Measurements from ENCODE around the gene CATSPERD. TPM values are rescaled to one million over a fixed set of nuclear protein-coding genes. Genes with fewer than 3 reads are reported as not detected.
"Not testable (repeated sequence)": the region's sequence is repeated elsewhere in the genome, so short reads cannot be mapped to it uniquely, and the experiment has no call there.

Gene CATSPERD
- polyA plus RNA-seq, 5 donors: 0.81 to 2.3 (median 1.8) TPM; not detected in 1

DNA sequence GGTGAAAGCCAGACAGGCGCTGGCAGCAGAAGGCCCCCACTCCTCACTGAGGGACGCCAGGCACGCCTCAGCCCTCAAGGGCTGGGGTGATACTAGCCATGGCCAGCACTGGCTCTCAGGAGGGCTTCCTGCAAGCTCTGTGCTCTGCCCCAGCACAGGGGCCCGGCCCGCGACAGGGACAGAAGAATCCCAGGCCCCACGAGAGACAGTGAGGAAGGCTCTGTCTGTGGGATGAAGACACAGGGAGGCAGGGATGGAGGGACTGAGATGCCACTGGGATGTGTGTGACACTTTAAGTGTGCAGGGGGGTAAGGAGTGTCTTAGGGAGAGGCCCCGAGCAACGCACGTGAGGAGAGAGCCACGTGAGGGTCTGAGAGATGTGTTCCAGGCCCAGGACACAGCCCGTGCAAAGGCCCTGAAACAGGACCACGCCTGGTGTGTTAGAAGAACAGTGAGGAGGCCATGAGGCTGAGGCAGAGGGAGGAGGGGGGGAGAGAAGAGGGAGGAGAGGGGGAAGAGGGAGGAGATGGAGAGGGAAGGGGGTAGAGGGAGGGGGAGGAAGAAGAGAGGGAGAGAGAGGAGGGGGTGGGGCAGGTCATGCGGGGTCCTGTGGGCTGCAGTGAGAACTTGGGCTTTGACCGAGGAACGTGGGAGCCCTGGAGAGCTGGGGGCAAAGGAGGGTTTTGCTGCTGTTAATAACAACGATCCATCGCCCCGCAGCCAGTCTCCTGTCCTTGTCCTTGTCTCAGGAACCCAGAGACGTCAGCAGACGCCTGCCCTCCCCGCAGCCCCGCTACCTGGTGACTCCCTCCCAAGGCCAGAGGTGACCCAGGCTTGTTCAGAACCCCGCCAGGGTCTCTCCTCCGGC is 23.2 kb upstream of the CATSPERD start:
- no peak for DNase-seq

DNA sequence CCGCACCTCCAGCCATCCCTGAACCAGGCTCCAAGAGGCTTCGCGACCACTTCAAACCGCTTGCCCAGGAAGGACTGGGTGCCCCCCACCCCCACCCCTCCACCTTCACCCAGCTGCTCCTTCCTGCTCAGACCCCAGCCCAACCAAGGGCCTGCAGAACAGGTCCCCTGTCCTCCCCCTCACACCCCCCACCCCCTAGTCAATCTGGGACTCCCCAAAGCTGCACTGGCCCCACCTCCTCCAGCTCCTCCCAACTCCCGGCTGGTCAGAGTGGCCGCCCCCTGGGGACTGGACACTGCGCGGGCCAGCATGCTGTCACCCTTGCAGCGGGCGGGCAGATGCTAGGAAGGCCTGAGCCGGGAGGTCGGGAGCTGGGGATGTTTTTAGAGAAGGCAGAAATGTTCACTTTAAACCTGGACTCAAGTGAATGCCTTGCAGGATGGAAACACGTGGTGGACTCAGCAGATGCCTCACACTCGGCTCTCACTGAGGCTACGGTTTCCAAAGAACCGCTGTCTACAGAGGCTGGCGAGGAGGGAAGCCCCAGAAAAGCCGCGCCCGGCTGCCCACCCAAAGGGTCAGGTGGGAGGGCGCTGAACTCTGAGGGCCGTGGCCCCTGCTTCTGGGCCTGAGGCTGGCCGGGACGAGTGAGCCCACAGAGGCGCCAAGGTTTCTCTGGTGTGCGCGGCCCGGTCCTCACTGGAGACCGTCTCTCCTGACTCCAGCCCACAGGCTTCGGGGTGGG is 22.4 kb upstream of the CATSPERD start:
- no peak for DNase-seq

DNA sequence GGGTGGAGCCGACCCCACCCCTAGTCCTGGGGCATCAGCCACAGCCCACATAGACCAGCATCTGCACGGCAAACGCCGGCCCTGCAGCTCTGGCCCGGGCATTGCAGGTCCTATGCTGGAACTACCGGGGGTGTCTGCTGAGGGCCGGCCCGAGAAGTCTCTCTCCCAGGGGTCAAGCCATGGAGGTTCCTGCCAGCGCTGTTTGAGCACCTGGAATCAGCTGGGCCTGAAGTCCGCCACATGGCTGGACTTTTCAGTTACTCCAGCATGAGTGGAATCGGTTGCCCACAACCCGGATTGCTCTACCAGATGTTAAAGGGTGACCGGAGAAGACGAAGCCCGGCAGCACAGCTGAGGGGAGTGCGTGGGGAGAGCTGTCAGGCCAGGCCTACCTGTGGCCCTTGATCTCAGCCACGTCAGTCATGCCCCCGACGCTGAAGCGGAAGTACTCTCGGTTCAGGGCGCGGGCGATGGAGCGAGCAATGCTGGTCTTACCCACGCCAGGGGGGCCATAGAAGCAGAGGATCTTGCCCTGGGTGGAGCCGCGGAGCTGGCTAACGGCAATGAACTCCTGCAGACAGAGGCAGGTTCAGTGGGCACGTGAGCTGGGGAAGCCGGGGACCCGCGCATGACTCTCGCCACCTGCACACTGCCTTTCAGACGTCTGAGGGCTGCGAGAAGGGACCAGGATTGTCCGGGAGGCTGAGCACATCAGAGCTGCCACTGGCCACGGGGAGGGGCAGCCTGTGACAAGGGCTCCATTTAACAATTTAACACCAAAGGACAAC is 21.6 kb upstream of the CATSPERD start:
- DNase-seq: no peak

DNA sequence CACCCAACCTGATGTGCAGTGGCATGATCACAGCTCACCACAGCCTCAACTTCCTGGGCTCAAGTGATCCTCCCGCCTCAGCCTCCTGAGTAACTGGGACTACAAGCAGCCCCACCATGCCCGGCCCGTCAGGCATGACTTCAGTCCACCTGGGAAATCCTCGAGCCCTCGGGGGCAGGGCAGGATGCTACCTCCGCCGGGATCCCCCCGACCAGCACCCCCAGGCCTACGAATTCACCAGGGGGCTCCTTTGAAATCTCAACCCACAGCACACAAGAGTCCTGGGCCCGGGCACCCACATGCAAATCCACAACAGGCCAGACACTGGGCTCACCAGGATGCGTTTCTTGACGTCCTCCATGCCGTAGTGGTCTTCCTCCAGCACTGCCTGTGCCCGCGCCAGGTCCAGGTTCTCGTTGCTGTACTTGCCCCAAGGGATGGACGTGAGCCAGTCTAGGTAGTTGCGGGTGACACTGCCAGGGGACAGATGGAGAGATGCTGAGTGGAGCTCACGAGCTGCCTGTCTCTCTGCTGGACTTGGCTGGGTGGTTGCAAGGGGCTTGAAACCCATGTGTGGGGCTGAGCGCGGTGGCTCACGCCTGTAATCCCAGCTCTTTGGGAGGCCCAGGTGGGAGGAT is 19.9 kb upstream of the CATSPERD start:
- no peak for DNase-seq

DNA sequence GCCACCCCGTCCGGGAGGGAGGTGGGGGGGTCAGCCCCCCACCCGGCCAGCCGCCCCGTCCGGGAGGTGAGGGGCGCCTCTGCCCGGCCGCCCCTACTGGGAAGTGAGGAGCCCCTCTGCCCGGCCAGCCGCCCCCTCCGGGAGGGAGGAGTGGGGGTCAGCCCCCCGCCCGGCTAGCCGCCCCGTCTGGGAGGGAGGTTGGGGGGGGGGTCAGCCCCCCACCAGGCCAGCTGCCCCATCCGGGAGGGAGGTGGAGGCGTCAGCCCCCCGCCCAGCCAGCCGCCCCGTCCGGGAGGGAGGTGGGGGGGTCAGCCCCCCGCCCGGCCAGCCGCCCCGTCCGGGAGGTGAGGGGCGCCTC is 18.4 kb upstream of the CATSPERD start:
- DNase-seq: not testable (repeated sequence)

DNA sequence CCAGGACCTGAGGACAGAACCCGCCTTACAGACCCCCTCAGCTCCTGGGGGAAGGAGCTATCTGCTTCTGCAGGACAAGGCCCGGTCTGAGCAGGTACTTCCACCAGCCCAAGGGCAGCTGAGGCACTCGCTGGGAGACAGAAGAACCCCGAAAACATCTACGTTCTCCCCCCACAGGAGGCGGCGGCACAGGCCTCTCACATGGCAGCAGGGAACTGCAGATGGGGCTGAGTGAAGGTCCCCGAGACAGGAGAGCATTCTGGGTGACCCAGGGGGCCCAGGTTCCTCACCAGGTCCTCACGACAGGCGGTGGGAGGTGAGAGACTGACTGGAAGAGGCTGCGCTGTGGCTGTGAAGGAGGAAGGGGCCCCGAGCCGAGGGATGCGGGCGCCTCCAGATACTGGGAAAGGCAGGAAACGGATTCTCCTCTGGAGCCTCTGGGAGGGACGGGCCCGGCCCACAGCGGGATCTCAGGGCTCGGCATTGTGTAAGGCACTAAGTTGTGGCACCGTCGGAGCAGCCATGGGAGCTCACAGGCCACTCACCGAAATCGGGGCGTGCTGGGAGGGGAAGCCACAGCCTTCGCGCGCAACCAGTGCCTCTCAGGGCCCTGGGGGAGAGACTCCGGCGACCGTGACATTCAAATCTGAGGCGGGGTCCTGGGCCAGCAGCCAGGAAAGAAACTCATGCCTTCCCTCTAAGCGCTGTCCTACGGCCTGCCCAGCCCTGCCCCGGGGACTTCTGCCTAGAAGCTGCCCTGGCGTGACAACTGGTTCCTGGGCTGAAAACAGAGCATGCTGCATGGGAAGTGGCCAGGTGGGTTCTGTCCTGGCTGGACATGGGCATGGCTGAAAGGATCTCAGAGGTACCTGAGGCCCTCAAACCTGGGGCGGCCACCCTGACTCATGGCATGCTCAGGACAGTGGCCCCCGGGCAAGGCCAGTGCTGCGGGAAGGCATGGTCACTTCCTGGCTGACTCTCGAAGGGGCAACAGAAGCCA is 16.3 kb upstream of the CATSPERD start:
- no peak for DNase-seq

DNA sequence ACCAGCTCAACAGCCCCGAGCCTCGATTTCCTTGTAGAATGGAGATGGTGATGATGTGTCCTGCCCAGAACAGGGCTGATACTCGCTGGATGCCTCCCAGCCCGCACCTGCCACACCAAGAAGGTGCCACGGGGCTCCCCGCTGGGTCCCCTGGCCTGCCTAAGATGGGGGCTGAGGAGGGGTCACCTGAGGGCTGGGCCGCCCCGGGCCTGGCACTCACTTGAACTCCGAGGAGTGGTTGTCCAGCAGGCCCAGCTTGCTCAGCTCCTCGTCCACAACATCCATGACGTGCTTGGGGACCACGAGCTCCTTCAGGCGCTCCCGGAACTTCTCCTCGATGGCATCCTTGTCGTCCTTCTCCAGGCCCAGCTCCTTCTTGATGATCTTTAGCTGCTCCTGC is 14.9 kb upstream of the CATSPERD start:
- no peak for DNase-seq

DNA sequence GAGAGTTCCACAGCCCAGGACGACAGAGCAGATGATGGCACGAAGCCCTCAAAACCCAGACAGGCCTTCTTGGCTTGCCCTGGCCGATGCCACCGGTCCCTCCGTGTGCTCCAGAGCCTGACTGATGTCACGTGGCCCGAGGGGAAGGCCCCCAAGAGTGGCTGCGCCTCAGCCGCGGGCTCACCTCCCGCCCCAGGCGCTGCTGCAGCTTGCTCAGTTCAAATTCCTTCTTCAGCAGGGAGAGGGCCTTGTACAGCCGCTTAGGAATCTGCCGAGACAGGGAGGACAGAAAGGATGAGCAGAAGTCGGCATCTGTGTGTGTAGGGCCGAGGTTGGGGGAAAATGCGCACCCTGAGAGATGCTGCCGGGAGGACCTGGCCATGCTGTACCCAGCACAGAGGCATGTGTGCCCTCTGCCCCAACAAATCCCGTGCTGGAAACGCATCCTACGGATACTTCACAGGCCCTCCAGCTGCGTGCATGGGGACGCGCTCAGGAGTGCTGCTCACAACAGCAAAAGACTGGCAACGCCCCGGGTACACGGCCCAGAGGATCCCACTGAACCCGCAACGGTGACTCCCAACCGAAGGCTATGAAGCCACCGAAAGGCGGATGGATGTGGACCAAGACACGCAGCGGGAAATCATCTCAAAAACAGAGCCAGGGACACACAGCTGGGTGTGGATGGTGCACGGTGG is 13.4 kb upstream of the CATSPERD start:
- no peak for DNase-seq

DNA sequence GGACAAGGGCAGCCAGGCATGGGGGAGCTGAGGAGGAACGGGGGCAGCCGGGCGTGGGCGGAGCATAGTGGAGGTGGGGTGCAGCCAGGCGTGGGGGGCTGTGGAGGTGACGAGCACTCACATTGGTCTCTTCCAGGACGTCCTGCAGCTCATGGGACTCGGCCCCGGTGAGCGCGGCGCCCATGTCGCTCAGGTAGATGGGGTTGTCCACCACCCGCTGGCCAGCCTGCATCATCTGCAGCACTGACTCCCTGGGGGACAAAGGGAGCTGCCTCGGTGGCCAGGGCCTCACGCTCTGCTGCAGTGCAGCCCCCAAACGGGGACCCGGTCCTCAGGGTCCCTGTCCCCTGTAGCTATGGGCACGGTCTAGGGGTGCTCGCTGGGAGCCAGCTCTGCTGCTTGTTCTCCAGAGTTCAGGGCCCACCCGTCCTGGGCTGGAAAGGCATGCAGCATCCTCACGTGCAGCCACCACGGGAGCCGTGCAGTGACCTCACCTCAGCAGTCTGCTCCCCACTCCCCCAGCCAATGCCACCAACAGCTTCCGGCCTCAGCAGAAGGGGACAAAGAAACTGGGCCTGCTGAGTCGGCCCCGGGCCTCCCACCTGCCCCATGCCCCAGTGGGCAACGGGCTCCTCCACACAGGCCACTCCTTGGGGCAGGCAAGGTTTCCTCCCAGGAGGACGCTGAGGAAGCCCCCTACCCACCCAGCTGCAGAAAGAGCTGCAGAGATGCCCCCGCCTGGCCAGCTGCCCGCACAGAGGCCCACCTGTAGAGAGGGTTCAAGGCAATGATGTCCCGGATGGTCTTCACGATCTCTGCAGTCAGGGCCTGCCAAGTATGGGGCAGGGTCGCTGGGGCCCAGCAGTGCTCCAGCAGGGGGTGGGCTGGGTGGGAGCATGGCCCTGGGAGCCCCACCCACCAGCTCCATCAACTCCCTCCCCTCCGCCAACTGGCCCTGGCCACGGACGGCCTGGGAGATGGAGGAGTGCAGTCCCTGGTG is 12.6 kb upstream of the CATSPERD start:
- DNase-seq: no peak

DNA sequence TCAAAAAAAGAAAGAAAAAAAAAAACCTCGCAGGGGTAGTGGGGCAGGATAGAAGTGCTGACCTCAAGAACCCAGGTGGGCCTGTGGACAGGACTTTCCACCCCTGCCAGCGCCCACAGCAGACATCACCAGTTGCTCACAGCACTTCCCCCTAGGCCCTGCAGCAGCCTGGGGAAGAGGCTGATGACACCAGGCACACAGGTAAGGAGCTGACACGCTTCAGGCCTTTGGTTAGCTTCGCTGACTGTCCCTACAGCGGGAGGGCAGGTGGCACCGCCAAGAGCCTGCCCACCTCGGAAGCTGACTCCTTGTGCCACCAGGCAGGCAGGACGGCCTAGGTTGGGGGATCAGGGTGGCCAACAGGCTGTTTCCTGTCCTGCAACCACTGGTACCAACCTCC is 9.4 kb upstream of the CATSPERD start:
- no peak for DNase-seq

DNA sequence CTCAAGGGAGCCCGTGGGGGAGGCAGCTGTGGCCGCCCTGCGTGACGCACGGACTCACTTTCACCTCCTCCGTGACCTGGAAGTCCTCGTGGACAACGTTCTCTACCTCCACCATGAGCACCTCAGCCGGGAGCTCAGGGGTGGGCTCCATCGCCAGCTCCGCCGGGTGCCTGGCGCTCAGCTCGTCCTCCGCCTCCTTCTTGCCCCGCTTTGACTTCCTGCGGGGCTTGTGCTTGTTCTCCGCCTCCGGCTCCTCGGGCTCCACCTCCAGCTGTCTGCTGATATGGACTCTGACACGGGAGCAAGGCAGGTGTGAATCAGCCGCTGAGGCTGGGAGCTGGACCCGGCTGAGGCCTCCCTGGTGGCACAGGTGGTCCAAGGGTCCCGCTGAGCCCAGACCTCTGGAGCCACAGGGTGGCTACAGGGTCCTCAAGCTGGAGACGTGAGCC is 8.7 kb upstream of the CATSPERD start:
- no peak for DNase-seq

DNA sequence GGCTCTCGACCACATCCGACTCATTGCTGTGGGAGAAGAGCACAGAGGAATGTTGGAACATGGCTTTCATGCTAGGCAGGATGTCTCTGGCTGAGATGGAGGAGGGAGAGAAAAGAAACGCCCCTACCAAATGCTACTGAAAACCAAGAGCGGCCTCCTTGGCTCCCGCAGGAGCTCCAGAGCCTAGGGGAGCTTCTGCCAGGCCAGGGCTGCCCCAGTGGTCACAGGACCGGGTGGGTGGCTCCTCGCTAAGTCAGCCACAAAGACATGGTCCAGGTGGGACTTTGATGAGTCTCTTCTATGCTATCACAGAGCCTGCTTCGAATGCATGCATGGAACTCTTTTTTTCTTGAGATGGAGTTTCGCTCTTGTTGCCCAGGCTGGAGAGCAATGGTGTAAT is 7.2 kb upstream of the CATSPERD start:
- no peak for DNase-seq

DNA sequence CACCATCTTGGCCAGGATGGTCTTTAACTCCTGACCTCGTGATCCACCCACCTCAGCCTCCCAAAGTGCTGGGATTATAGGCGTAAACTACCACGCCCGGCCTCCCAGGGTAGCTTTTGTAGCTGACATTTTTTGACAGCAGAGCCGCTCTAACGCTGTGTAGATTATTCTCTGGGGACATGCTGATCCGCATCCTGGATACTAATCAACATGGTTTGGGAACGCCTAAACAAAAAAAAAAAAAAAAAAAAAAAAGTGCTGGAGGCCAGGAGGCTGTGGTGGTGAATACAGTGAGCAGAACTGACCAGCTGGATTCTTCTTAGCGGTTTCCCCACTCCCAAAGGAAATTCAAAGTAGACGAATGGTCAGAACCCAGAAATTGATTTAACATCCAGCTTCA is 5.6 kb upstream of the CATSPERD start:
- no peak for DNase-seq

DNA sequence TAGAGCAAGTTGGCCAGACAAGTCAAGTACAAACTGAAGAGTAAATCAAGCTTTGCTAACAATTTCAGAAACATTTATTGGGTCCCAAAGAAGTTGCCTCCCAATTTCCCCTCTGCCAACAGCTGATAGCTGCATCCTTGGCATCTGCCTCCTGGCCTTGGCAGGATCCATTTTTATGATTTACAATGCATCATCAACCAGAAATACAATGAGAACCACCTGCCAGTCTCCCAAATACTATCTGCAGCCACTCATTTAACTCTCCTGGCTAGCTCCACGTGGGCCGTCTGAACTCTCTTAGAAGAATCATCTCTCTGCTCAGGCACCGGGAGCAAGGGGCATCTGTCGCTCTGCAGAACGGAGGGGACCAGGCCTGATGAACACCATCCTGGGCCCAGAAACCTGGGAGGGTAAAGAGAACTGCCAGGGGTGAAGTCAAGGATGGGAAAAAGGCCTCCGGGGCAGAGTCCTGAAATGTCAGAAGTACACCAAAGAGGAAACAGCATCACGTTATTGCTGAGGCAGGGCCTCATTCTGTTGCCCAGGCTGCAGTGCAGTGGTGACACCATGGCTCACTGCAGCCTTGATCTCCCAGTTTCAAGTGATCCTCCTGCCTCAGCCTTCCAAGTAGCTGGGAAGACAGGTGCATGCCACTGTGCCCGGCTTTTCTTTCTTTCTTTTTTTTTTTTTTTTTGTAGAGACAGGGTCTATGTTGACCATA is 3.1 kb upstream of the CATSPERD start:
- no peak for DNase-seq

DNA sequence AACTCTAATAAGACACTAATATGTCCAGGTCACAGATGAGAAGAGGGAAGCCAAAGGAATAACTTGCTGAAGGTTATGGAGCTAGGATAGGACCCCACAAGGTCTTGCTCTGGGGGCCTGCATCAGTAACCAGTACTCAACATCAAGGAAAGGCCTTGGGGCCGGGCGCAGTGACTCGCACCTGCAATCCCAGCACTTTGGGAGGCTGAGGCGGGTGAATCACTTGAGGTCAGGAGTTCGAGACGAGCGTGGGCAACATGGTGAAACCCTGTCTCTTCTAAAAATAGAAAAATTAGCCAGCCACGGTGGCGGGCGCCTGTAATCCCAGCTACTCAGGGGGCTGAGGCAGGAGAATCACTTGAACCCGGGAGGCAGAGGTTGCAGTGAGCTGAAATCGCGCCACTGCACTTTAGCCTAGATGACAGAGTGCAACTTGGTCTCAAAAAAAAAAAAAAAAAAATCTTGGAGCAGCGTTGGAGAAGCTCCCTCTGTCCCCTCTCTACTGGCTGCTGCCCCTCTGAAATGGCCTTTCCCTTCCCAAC is 2.3 kb upstream of the CATSPERD start:
- DNase-seq: no peak

DNA sequence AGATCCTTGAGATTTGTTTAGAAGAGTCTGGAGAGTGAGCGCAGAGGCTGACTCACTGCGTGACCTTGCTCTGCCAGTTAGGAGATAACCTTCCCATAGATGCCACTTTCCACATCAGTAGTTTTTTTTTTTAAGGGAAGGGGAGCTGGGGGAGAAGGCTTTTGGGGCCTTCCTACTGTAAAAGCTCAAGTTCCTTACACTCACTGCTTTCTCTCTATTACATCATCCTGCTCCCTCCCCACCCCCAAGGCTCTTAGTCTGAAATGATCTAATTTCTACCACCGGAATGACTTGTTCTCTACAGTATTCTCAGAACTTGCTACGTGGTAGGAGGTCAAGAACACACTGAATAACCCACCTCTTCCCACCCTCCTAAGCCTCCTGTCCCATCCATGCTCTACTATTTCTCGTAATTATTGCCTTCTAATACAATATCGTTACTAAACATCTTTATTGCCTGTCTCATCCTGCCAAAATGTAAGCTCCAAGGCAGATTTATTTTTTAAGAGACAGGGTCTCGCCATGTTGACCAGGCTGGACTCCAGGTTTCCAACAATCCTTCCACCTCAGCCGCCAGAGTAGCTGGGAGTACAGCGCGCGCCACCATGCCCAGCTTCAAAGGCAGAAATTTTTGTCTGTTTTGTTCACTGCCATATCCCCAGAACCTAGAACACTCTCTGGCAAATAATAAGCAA is 1.7 kb upstream of the CATSPERD start:
- DNase-seq: no peak

Data from right lung (tissue), 5 donors.